GM18511 (cell line): Measurements from ENCODE around the gene MTX1.
"Not testable (repeated sequence)": the region's sequence is repeated elsewhere in the genome, so short reads cannot be mapped to it uniquely, and the experiment has no call there.

Experiments
- ATAC-seq: cut with Tn5 transposase; IDR thresholded peaks from one replicate; pipeline ENCODE4 v1.9.1; 2021; ENCODE audit warnings: mild to moderate bottlenecking, moderate library complexity; ENCODE audit not compliant: unreplicated experiment

Gene MTX1

DNA sequence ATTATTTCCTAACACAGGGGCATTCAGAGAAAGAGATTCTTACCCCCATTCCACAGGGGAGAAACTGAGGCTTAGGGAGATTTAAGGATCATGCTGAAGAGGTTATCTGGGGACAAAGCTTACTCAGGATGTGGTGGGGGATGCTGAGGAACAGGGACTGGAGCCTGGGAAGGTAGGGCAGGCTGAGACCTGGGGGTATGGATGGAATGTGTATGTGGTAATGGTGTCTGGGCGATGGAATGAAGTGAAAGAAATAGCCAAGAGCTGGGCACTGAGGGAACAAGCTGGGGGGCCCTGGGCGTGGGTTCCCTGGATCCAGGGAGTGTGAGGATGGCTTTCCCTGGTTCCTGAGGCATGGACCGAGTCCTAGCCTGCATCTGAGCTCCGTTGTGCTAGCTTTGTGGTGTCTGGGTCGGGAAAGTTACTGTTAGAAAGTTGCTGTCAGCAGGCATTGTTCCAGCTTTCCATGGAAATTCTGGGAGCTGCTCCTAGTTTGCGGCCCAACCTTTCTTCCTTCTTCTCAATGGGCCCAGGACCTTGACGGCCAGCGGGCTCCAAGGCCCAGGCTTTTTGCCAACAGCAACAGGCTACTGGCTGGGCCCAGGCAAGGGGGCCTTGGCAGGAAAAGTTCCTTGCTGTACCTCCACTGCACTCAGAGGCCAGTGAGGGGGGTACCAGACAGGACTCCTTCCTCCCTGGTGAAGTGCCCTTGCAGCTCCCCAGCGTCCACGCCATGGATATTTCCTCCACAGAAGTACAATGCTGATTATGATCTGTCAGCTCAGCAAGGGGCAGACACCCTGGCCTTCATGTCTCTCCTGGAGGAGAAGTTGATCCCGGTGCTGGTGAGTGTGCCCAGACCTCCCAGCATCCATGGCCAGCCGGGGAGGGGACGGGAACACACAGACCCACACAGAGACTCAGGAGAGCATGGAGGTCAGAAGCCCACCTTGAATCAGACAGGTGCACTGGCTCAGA is 23.8 kb downstream of the MTX1 start:
- not testable (repeated sequence) for ATAC-seq

DNA sequence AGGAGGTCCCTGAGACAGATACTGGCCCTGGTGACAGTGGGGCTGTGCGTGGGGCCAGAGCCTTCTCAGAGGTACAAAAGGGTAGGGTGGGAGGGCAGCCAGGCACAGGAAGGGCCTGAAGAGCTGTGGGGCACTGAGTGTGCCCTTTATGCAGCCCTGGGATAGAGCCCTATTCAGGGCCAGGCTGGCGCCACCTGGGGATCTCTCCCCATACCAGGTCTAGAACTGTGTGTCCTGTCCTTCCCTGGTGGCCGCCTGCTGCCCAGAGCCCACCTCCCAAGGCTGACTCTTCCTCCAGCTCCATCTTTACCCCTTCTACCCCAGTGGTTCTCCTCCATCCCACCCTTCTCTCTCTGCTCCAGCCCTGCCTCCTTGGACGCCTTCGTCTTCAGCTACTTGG is 25.0 kb downstream of the MTX1 start:
- not testable (repeated sequence) for ATAC-seq

DNA sequence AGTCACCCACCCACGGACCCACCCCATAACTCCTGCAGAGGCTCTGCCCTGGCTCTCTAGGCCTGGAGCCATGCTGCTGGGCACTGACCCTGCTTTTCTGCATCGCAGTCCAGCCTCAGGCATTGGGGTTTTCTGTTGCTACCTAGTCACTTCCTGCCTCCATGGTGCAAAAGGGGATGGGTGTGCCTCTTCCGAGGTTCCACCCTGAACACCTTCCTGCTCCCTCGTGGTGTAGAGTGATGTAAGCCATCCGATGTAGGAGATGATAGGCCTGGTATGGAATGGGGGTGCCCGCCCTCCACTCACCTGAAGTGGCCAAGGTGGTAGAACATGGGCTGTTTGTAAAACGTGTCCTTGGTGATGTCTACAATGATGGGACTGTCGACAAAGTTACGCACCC is 26.9 kb downstream of the MTX1 start:
- ATAC-seq = not testable (repeated sequence)

DNA sequence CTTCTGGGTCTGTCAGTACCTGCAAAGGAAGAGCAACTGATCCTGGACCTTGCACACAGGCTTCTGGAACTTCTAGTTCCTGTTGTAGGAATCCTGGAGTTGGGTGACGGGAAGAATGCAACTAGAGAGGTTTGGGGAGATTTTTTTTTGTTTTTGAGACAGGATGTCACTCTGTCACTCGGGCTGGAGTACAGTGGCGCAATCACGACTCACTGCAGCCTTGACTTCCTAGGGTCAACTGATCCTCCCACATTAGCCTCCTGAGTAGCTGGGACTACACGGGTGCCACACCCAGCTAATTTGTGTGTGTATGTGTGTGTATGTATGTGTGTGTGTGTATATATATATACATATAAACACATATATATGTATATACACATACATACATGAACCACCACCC is 28.0 kb downstream of the MTX1 start:
- no peak for ATAC-seq

DNA sequence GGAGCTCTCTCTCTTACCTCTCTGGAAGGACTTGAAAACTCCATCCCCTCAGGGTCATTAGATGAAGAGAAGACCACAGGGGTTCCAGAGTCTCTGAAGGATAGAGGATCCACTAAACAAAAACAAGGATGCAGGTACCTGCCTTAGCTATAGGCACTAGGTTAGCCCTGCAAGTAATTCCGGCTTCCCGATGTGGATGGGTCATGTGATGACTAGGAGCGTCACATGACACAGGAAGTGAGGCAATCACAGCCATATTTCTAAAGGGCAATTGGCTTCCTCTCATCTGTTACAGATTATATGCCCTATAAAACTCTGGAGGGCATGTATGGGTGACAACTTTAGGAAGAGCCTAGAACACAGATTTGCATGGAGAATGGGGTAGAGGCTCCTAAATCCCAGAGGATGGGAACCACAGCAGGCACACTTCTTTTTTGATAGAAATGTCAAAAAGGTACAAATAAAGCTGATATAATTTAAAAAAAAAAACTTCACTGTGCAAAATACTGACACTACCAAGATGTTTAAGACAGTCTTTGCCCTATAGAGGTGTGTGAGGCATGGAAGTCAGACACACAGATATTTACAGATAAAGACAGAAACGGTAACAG is 32.7 kb downstream of the MTX1 start:
- ATAC-seq = no peak

DNA sequence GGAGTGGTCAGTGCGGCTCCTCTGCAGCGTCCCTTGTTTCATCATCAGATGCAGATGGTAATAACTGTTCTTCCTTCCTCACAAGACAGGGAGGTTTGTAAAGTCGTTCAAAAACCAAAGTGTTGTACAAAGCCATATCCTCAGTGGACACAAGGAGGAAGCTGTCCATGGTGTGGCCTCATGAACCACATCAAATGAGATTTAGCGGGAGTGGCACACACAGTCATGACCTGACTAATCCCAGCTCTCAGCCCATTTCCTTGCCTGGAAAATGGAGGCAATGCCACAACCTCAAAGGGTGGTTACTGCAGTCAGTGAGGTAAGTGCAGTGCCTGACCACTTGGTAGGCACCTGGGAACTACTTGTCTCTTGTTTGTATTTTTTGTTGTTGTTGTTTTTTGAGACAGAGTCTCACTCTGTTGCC is 33.4 kb downstream of the MTX1 start:
- no peak for ATAC-seq

DNA sequence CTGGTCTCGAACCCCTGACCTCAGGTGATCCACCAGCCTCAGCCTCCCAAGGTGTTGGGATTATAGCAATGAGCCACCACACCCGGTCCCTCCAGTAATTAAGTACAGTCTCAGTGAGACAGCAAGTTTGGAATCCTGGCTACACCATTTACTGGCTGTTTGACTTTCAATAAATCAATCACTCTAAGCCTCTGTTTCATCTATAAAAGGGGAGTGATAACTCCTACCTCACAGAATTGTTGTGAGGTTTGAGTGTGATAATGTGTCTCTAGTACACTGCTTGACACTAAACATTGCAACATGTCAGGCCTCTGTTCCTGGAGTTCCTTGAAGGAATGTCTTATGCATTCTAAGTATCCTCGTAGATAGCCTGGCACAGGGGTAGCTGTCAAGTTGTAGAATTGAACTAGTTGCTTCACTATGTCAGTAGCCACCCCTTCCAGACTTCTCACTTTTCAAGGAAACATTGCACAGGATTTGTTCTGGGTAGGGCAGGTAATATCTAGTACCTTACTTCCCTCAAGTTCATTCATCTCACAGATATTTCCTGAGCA is 34.4 kb downstream of the MTX1 start:
- ATAC-seq = no peak

DNA sequence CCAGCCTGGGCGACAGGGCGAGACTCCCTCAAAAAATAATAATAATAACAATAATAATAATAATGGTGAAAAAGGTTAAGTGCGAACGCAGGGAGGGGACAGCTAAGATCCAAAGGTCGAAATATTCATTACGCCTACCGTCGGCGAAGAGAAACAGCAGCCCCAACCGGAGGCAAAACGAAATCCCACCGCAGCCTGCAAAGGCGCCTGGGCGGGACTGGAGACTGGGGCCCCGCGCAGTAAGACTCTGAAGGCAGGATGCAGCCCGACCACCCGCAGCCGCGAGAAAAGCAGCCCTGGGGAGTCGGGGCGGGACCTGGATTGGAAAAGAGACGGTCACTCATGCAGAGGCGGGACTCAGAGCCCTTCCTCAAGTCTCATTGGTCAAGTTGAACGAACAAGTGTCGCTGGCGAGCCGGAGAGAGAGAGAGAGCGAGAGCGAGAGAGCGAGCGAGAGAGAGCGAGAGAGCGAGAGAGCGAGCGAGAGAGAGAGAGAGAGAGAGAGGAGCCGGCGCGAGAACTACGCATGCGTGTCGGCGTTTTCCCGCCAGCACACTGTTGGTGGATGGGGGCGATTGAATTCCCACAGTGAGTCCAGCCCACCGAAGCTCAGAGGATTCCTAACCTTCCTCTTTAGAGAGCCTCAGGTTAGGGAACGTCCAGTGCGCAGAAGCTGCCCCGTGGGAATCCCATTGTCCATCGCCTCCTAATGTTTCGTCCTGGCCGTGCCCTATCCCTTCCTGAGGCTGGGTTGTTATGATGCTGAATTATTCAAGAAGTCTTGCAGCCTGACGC is 36.1 kb downstream of the MTX1 start:
- ATAC-seq = peak; percentile 86

DNA sequence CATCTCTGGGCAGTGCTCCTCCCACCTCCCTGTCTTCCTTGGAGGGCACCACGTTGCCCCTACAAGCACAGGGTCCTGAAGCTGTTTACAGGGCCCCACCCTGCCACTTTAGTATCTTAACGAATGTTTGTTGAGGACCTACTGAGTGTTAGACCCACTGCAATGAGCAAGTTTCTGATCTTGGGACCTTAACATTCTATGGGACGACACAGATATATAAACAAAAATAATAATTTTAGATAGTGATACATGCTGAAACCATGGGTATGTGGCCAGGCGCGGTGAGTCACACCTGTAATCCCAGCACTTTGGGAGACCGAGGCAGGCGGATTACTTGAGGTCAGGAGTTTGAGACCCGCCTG is 36.6 kb downstream of the MTX1 start:
- ATAC-seq = no peak

DNA sequence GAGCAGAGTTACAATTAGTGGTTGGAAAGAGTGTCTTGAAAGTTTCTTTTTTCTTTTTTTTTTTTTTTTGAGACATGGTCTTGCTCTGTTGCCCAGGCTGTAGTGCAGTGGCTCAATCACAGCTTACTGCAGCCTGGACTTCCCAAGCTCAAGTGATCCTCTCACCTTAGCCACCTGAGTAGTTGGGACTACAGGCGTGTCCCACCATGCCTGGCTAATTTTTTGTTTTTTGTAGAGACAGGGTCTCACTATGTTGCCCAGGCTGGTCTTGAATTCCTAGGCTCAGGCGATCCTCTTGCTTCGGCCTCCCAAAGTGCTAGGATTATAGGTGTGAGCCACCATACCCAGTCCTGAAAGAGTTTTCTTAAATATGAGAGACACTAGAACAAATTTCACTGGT is 38.3 kb downstream of the MTX1 start:
- not testable (repeated sequence) for ATAC-seq

DNA sequence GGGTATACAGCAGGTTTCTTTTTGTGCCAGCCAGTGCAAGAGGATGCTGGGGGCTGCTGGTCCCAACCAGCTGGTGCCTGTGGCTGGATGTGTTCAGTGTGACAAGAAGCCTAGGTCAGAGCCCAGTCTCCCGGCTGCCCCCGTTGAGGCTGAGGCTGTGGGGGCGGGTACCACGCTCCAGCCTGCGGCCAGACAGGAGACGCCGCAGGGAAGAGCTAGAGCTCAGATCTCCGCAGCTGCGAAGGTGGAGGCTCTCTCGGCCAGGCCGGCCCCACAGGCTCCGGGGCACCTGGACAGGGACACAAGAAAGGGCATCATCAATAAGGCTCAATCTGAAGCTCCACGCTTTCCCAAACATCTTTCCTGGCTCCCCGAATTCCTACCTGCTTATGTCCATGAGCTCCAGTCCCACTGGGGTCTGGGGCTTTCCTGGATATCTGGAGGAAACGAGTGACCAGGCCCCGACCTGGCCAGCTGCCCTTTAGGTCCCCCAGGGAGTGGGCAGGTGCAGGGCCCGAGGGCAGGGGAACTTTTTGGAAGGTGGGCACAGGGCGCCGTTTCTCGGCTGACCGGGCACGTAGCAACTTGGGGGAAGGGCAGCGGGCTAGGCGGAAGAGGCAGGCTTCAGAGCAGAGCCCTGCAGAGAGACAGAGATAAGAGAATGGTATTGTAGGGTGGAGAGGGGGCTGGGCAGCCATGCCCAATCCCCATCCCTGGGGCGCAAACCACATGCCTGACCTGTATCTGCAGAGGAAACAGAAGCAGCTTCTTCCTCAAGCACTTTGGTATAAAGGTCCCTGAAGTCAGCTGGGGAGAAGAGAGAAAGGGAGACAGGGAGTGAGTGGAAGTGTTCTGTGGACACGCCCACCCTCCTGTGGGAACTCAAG is 39.4 kb downstream of the MTX1 start:
- no peak for ATAC-seq

DNA sequence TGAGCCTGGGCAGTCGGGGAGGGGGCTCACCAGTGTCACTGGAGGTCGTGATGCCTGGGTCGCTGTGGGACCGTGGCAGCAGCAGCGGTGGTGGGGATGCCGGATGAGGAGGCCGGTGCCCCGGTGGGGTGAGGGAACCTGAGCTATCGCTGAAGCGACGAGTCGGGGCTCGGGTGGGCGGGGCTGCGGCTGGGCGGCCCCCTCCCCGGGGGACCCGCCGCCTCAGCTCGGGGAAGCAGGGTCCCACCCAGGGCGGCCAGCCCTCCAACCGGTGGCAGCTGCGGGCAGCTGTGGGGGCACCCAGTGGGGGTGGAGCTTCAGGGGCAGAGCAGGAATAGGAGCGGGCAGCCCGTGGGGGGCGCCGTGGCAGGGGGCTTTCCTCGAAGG is 41.7 kb downstream of the MTX1 start:
- peak; percentile 29 for ATAC-seq

DNA sequence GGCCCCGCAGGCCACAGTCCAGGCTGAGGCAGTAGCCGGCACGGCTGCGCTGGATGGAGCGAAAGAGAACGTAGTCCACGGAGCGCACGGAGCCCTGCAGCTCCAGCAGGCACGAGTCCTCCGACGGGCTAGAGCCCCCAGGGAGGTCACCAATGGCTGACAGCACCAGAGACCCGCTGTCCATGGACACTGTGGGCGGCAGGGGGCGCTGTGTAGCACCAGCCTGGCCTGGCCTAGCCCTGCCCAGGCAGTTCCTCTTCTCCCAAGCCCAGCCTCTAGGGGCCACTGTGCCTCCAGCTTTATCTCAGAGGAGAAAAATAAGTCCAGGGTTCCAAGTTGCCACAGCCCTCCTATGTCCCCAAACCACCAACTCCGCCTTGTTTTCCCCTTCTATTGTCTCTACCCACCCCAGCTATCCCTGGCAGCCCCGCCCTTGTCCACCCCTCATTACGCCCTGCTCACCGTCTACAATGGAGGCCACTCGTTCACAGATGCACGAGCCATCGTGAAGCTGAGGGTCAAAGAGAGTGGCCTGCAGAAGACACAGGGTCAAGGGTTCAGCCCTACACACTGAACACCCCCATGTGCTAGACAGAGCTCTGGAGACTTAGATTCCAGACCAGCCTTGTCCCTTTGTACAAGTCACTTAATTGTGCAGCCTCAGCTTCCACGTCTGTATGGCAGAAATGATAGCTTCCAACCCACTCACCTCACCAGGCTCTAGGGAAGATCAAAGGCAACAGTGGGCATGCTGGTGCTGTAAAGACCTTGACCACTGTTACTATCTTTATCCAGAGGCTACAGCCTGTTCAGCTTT is 42.3 kb downstream of the MTX1 start:
- ATAC-seq = peak; percentile 93

DNA sequence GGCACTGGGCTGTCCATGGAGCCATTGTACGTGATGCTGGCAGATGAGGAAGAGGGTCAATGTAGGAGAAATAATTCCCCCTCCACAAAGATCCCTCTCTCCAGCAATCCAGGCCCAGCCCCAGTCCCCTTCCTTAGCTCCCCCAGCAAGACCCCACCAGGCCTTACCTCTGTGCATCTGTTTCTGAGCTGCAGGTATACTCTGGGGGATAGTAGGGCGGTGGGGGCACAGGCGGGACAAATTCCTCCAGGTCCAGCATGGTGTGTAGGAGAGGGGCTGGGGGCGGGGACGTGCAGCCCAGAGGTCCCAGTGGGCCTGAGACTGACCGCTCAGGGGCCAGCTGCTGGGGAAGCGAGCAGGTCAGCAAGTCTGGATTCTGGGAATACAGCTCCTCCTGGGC is 43.1 kb downstream of the MTX1 start:
- no peak for ATAC-seq

DNA sequence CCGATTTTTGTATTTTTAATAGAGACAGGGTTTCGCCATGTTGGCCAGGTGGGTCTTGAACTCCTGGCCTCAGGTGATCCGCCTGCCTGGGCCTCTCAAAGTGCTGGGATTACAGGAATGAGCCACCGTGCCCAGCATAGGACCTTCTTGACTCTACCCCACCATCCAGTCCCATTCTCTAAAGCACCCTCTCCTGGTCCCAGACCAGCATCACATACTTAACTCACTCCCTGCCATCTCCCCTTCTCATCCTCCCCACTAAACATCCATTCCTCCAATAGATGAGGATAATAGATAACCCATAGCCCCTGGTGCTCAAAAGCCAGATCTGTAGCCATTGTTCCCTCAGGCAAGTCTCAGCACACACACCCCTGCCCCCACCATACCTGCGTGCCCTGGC is 44.7 kb downstream of the MTX1 start:
- no peak for ATAC-seq

DNA sequence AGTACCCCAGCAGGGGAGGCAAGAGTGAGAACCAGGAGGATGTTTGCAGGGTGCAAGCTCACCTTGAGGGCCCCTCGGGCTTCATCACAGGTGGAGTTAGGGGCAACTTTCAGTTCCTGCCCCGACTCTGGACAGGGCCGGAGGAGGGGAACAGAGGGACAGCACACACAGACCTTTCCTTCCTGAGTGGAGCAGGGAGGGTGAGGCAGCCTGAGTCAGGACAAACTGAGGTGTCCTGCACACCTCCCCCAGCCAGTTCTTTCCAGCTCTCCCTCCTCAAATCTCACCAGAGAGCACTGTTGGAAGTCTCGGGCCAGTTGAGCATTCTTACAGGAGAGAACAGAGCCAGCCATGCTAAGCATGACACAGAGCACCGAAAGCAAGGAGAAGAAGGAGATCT is 45.3 kb downstream of the MTX1 start:
- no peak for ATAC-seq

DNA sequence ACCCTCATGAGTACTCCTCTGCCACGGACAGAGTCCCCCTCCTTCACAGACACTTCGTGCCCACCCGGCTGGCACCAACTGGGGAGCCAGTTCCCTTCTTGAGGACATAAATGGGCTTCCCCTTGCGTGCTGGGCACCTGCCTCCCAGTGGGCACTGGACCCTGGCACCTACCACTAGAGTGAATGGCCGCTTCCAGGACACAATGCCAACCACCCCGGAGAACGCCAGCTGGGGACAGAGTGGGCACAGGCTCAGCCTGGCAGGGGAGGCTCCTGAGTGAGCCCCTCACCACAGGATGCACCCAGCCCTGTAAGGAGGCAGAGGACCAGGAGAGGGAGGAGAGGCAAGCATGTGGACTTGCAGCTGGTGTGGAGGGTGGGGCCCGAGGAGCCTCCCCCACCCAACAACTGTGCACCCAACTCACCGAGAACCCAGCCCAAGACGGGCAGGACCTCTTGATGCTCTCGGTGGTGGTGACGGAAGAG is 45.8 kb downstream of the MTX1 start:
- ATAC-seq = no peak

DNA sequence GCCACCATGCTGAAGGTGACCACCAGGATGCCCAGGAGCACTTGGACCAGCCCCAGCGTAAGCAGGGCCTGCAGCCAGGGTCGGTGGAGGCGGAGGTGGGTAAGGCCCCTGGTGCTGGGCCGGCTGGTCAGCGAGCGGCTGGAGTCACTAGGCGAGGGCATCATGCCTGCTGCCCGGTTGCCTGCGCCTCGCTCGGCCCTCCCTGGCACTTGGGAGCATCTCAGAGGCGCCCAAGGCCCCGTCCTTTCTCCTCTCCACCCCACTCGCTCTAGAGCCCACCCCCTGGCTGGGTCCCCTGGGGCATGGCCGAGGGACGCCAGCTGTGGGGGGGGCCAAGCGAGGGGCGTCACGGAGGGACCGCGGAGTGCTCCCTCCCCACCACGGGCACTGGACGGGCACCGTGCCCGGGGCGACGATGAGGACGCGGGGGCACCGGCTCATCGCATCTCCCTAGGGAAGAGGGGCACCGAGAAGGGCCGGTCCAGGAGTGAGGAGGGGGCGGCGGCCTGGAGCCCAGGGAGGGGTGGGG is 46.3 kb downstream of the MTX1 start:
- ATAC-seq = no peak
